Vagina (tissue), 2 donors: ENCODE measurements around the gene IPO8. TPM values are rescaled to one million over a fixed set of nuclear protein-coding genes. Genes with fewer than 3 reads are reported as not detected.

ENCODE experiments used
- DNase-seq, 2 donors: peaks; one replicate each; pipeline ENCODE4 v3.0.0-alpha.2; 2017; ENCODE audit errors: extremely low spot score in 2 of 2
- H3K27ac ChIP-seq: fragments of 200-600 bp; sonication (generic); one replicate; pipeline ENCODE4 v1.5.1; 2019
- H3K27me3 ChIP-seq: fragments of 200-600 bp; sonication (generic); one replicate; pipeline ENCODE4 v1.5.1; 2019
- H3K36me3 ChIP-seq, 2 donors: fragments of 200-600 bp; sonication (generic); one replicate each; pipeline ENCODE4 v1.5.1; 2017 to 2019
- H3K4me1 ChIP-seq: fragments of 200-600 bp; sonication (generic); one replicate; pipeline ENCODE4 v1.5.1; 2019
- H3K4me3 ChIP-seq, 2 donors: fragments of 200-600 bp; sonication (generic); 1 replicate in 1 of 2; 2 replicates in 1 of 2; pipeline ENCODE4 v1.5.1; 2016 to 2019
- H3K9me3 ChIP-seq: fragments of 200-600 bp; sonication (generic); one replicate; pipeline ENCODE4 v1.5.1; 2019
- POLR2A ChIP-seq, 2 donors: fragments of 450-650 bp; IDR thresholded peaks; one replicate each; pipeline ENCODE4 v1.6.1; 2017; ENCODE audit warnings: antibody characterized with exemption in 2 of 2, mild to moderate bottlenecking in 2 of 2, moderate library complexity in 2 of 2
- POLR2AphosphoS5 ChIP-seq, 2 donors: sonication (generic); formaldehyde crosslinking; IDR thresholded peaks; one replicate each; pipeline ENCODE4 v1.9.0; 2017; ENCODE audit warnings: antibody characterized with exemption in 2 of 2, mild to moderate bottlenecking in 2 of 2, low read depth in 1 of 2; ENCODE audit not compliant: insufficient read depth in 1 of 2
- intact Hi-C: fragments of 100-400 bp; cut with DNase I; formaldehyde crosslinking; loops from one replicate; pipeline ENCODE4 v1.15.1; 2023
- total RNA-seq: library from RNA; depleted of rRNA; stranded (reverse); fragments of >200 nt; gene quantifications from one replicate; pipeline ENCODE4 v1.2.3, GENCODE V29; 2016
- TF ChIP-seq, protein P1 (sequence below), 3 experiments: fragments of 450-650 bp in 2 of 3; fragments of 200-600 bp in 1 of 3; sonication (generic) in 1 of 3; IDR thresholded peaks; one replicate each; pipeline ENCODE4 v1.5.1; 2017 to 2019; ENCODE audit warnings: antibody characterized with exemption in 3 of 3, mild to moderate bottlenecking in 2 of 3, moderate library complexity in 2 of 3

IPO8 gene
- total RNA-seq, 1 donor from 2014 or later = 21.4 TPM

DNA sequence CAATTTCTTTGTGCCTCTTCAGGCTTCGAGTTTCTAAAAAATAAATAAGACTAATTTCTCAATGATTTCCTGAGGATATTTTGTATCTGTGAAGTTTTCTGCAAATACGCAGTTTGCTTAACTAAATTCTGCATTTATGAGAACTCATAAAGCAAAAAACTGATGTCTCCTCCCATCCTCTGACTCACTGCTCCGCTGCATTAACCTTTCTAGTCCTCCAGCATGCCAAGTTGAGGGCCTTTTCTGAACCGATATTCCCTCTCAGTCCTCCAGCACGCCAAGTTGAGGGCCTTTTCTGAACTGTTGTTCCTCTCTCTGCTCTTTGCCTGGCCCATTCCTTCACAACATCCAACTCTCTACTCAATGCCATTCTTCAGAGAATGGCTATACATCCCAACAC, 3.2 kb downstream of the IPO8 start:
- Histone ChIP-seq H3K27me3 (no peaks in the 10 kb centered on the region), H3K4me3 (peak overlapping the region in 1 of 2 donors; percentile 0), H3K9me3 (no peaks in the 10 kb centered on the region), H3K4me1 (peaks cover 45% of the 10 kb centered on the region), H3K27ac (peak overlapping the region; percentile 32), H3K36me3 (no peaks in the 10 kb centered on the region)
- TF ChIP-seq, protein P1, sequence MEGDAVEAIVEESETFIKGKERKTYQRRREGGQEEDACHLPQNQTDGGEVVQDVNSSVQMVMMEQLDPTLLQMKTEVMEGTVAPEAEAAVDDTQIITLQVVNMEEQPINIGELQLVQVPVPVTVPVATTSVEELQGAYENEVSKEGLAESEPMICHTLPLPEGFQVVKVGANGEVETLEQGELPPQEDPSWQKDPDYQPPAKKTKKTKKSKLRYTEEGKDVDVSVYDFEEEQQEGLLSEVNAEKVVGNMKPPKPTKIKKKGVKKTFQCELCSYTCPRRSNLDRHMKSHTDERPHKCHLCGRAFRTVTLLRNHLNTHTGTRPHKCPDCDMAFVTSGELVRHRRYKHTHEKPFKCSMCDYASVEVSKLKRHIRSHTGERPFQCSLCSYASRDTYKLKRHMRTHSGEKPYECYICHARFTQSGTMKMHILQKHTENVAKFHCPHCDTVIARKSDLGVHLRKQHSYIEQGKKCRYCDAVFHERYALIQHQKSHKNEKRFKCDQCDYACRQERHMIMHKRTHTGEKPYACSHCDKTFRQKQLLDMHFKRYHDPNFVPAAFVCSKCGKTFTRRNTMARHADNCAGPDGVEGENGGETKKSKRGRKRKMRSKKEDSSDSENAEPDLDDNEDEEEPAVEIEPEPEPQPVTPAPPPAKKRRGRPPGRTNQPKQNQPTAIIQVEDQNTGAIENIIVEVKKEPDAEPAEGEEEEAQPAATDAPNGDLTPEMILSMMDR (IDR thresholded peaks at IDR 0.05) = no peak
- no peak for TF ChIP-seq POLR2AphosphoS5 (IDR thresholded peaks at IDR 0.05; ENCODE audit: insufficient read depth in 1 of 2, low read depth in 1 of 2)
- DNase-seq = no peak
- intact Hi-C loops = no loop called here

DNA sequence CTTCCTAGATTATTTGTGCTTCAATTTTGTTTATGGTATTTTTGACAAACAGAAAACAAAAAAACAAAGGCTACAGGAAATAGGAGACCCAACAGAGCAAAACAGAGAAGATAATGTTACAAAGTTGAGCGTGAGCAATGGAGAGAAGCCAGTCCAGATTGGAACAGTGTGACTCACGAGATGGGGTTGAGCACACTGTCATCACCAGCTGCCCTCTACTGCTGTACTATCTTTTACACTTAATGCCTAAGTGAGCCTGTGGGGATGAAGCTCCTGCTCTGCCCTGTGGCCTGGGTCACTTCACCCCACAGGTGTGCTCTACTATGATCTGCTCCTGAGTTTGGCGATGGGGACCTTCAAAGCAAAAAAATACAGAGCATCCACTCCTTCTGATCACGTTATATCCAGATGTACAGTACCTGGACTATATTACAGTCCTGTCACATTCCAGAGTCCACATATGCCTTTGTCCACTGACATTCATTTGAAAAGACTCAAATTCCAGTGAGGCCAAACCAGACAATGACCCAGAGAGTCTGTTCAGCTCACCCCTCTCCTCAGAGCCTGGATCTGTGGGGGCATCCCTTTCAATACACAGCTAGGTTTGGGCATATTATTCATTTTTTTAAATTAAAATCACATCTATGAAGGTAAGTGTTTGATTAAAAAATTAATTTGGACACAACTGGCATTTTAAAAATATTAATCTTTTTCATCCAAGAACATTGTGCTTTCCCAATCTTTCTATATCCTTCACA, 4.4 kb downstream of the IPO8 start:
- intact Hi-C loops = no loop called here
- TF ChIP-seq POLR2AphosphoS5 (IDR thresholded peaks at IDR 0.05; ENCODE audit: insufficient read depth in 1 of 2, low read depth in 1 of 2) (no peak), POLR2A (IDR thresholded peaks at IDR 0.05) (no peak)
- TF ChIP-seq, protein P1 (IDR thresholded peaks at IDR 0.05) = no peak
- Histone ChIP-seq H3K27me3 (no peaks in the 10 kb centered on the region), H3K36me3 (no peaks in the 10 kb centered on the region), H3K4me3 (no peak overlapping the region), H3K4me1 (peaks cover 41% of the 10 kb centered on the region), H3K9me3 (no peaks in the 10 kb centered on the region), H3K27ac (peak overlapping the region; percentile 52)
- DNase-seq = no peak

DNA sequence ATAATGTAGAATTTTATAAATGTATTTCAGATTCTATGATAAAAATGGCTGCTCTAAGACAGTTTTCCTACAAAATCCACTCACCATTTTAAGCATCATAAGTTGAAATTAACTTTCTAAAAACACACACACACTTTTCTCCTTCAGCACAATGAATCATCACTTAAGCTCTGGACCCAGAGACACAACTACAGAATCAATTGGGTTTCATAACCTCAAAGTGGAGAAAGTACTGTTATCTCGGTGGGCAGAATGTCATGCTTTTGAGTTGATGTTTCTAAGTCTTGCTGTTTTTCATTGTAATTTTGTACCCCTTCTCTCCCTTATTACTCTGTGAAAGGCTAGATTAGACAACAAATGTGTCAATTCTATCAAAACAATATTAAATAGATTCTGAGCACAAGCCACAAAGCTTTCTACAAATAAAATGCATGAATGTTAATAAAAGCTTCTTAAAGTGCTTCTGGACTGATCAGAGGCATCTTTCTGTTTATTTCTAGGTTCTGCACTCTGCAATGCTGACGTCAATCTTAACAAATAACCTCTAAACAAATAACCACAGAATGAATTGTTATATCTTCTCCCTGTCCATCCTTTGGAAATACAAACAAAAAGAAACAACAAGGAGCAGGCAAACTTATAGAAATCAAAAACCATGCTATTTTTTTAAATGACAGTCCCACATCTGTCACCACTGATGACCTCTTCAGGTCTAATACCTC, 8.2 kb downstream of the IPO8 start:
- Histone ChIP-seq H3K4me1 (peaks cover 17% of the 10 kb centered on the region), H3K9me3 (no peaks in the 10 kb centered on the region), H3K4me3 (no peak overlapping the region), H3K36me3 (no peaks in the 10 kb centered on the region), H3K27me3 (no peaks in the 10 kb centered on the region), H3K27ac (no peak overlapping the region)
- intact Hi-C loops = no loop called here
- no peak for DNase-seq
- TF ChIP-seq POLR2AphosphoS5 (IDR thresholded peaks at IDR 0.05; ENCODE audit: insufficient read depth in 1 of 2, low read depth in 1 of 2) (no peak), POLR2A (IDR thresholded peaks at IDR 0.05) (no peak)
- TF ChIP-seq, protein P1 (IDR thresholded peaks at IDR 0.05) = no peak

DNA sequence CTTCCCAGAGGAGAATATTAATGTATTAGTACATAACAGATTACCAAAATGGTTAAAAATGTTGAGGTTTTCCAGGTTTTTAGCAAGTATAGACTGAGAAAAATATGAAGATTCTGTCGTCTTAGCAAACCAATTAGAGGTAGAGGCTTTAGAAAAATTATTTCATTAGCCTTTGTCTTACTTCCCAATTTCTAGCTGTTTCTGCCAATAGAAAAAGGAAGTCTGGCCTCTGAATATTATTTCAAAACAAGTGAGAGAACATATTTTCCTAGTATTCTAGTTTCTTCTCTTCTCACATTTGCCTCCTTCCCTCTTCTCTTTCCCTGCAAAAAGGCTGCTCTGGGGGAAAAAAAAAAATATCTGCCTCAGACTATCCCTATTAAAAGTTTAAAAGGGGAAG, 16.4 kb downstream of the IPO8 start:
- H3K4me3 ChIP-seq = no peak overlapping the region
- intact Hi-C loops = no loop called here

More for the DNA sequence above, 16.4 kb downstream of the IPO8 start:
- H3K36me3 ChIP-seq = peaks cover 0 to 23% of the 10 kb centered on the region in 2 donors
- no peaks in the 10 kb centered on the region for H3K27me3 ChIP-seq
- no peaks in the 10 kb centered on the region for H3K4me1 ChIP-seq
- no peaks in the 10 kb centered on the region for H3K9me3 ChIP-seq
- no peak overlapping the region for H3K27ac ChIP-seq
- no peak for TF ChIP-seq POLR2AphosphoS5 (IDR thresholded peaks at IDR 0.05; ENCODE audit: insufficient read depth in 1 of 2, low read depth in 1 of 2)
- TF ChIP-seq, protein P1 (IDR thresholded peaks at IDR 0.05) = no peak
- no peak for DNase-seq
